ENCODE measurements around the gene C6orf47.

DNA sequence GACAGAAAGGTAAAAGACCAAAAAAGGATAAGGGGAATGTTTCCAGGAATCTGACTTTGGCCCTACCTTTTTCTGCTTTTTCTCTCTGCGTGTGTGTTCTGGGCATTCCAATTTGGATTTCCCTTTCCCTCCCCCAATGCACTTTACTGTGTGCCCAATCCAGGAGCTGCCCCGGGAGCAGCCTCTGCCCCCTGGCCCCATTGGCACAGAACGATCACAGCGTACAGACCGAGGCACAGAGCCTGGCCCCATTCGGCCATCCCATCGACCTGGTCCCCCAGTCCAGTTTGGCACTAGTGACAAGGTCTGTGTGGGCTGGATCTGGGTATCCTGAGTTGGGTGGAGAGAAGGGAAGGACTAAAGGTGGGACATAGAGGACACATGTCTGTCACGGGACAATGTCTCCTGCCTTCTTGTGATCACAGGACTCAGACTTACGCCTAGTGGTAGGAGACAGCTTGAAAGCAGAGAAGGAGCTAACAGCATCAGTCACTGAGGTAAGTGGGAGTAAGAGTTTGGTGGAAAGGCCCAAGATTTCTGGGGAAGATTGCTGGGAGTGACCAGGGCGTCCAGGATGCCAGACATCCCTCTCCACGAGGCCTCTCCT is 25.5 kb downstream of the C6orf47 start:
- TF ChIP-seq CTCF (conservative IDR thresholded peaks at IDR 0.05): no peak
- no peak for TF ChIP-seq ZFX (IDR thresholded peaks at IDR 0.05)

Measured in C4-2B (cell line).